ENCODE results near the gene C1QTNF8.

The C1QTNF8 gene

GRCh38 chr16:1067629-1068028, 28.4 kb downstream of the C1QTNF8 start:
- no peak for TF ChIP-seq CTCF (IDR thresholded peaks at IDR 0.05; ENCODE audit: low read depth, low read length, missing control alignments)
- no peak overlapping the region for H3K4me3 ChIP-seq (ENCODE audit: low read depth, low read length)
- DNase-seq (ENCODE audit: low read depth), result no peak

- no peak for DNase-seq (ENCODE audit: low read depth)
- H3K4me3 ChIP-seq (ENCODE audit: low read depth, low read length), result no peak overlapping the region
- no peak for TF ChIP-seq CTCF (IDR thresholded peaks at IDR 0.05; ENCODE audit: low read depth, low read length, missing control alignments)
Observed at GRCh38 chr16:1066584-1067172, 29.4 kb downstream of the C1QTNF8 start.

GRCh38 chr16:1065469-1066128, 30.4 kb downstream of the C1QTNF8 start:
- no peak overlapping the region for H3K4me3 ChIP-seq (ENCODE audit: low read depth, low read length)
- TF ChIP-seq CTCF (IDR thresholded peaks at IDR 0.05; ENCODE audit: low read depth, low read length, missing control alignments), result no peak
- DNase-seq (ENCODE audit: low read depth), result no peak

- no peak overlapping the region for H3K4me3 ChIP-seq (ENCODE audit: low read depth, low read length)
- TF ChIP-seq CTCF (IDR thresholded peaks at IDR 0.05; ENCODE audit: low read depth, low read length, missing control alignments), result no peak
- DNase-seq (ENCODE audit: low read depth), result no peak
Observed at GRCh38 chr16:1063728-1064127, 32.3 kb downstream of the C1QTNF8 start.

- H3K4me3 ChIP-seq (ENCODE audit: low read depth, low read length), result no peak overlapping the region
- no peak for TF ChIP-seq CTCF (IDR thresholded peaks at IDR 0.05; ENCODE audit: low read depth, low read length, missing control alignments)
- DNase-seq (ENCODE audit: low read depth), result no peak
Observed at GRCh38 chr16:1062895-1063294, 33.1 kb downstream of the C1QTNF8 start.

- no peak for DNase-seq (ENCODE audit: low read depth)
- no peak overlapping the region for H3K4me3 ChIP-seq (ENCODE audit: low read depth, low read length)
Observed at GRCh38 chr16:1061769-1062505, 34.1 kb downstream of the C1QTNF8 start.

More at GRCh38 chr16:1061769-1062505, 34.1 kb downstream of the C1QTNF8 start:
- TF ChIP-seq CTCF (IDR thresholded peaks at IDR 0.05; ENCODE audit: low read depth, low read length, missing control alignments), result no peak

Data from GM12864 (cell line).